ENCODE results near the gene TMCC1. TPM values are rescaled to one million over a fixed set of nuclear protein-coding genes. Genes with fewer than 3 reads are reported as not detected.

Gene TMCC1
- total RNA-seq, 2 donors from 2014 or later: 20.0 to 21.7 TPM

GRCh38 chr3:129855832-129856419 is 37.6 kb downstream of the TMCC1 start:
- H3K27ac ChIP-seq: peak overlapping the region; percentile 62 to 70
- no peaks in the 10 kb centered on the region for H3K9me3 ChIP-seq
- no peaks in the 10 kb centered on the region for H3K36me3 ChIP-seq
- H3K4me3 ChIP-seq: no peak overlapping the region
- H3K4me1 ChIP-seq: peaks cover 0 to 23% of the 10 kb centered on the region in 2 donors
- no peaks in the 10 kb centered on the region for H3K27me3 ChIP-seq
- no peak for DNase-seq (ENCODE audit: low spot score)
- TF ChIP-seq CTCF (IDR thresholded peaks at IDR 0.05): no peak

GRCh38 chr3:129855170-129855831 is 38.2 kb downstream of the TMCC1 start:
- H3K4me1 ChIP-seq: peaks cover 0 to 23% of the 10 kb centered on the region in 2 donors
- TF ChIP-seq CTCF (IDR thresholded peaks at IDR 0.05): no peak
- H3K9me3 ChIP-seq: no peaks in the 10 kb centered on the region
- DNase-seq (ENCODE audit: low spot score): no peak
- no peak overlapping the region for H3K4me3 ChIP-seq
- peak overlapping the region; percentile 62 to 70 for H3K27ac ChIP-seq
- no peaks in the 10 kb centered on the region for H3K36me3 ChIP-seq
- H3K27me3 ChIP-seq: no peaks in the 10 kb centered on the region

GRCh38 chr3:129854460-129854859 is 39.1 kb downstream of the TMCC1 start:
- Histone ChIP-seq H3K9me3 (no peaks in the 10 kb centered on the region), H3K27ac (peak overlapping the region in 1 of 2 donors; percentile 62), H3K27me3 (no peaks in the 10 kb centered on the region), H3K4me3 (no peak overlapping the region), H3K36me3 (no peaks in the 10 kb centered on the region), H3K4me1 (peaks cover 0 to 23% of the 10 kb centered on the region in 2 donors)
- no peak for TF ChIP-seq CTCF (IDR thresholded peaks at IDR 0.05)
- no peak for DNase-seq (ENCODE audit: low spot score)

- no peak for TF ChIP-seq CTCF (IDR thresholded peaks at IDR 0.05)
- Histone ChIP-seq H3K4me3 (no peak overlapping the region), H3K9me3 (peaks cover 0 to 14% of the 10 kb centered on the region in 2 donors), H3K27ac (no peak overlapping the region), H3K4me1 (no peaks in the 10 kb centered on the region), H3K27me3 (no peaks in the 10 kb centered on the region), H3K36me3 (no peaks in the 10 kb centered on the region)
- no peak for DNase-seq (ENCODE audit: low spot score)
Measured at GRCh38 chr3:129845956-129846355, 47.6 kb downstream of the TMCC1 start.

GRCh38 chr3:129840707-129841360 is 52.7 kb downstream of the TMCC1 start:
- no peak overlapping the region for H3K4me3 ChIP-seq
- H3K36me3 ChIP-seq: no peaks in the 10 kb centered on the region

More at GRCh38 chr3:129840707-129841360, 52.7 kb downstream of the TMCC1 start:
- Histone ChIP-seq H3K27ac (no peak overlapping the region), H3K4me1 (peaks cover 0 to 15% of the 10 kb centered on the region in 2 donors), H3K27me3 (no peaks in the 10 kb centered on the region), H3K9me3 (peaks cover 0 to 14% of the 10 kb centered on the region in 2 donors)
- TF ChIP-seq CTCF (IDR thresholded peaks at IDR 0.05): no peak
- DNase-seq (ENCODE audit: low spot score): no peak
